COLO668 (cell line): ENCODE data around the gene FAM135A.
"Not testable (repeated sequence)": the region's sequence is repeated elsewhere in the genome, so short reads cannot be mapped to it uniquely, and the experiment has no call there.

Source experiments
- DNase-seq: peaks from one replicate; lab custom pipeline; 2025; ENCODE audit not compliant: unreplicated experiment; lab: John Stamatoyannopoulos, UW

FAM135A gene

GRCh38 chr6:70456735-70457134 lies 43.4 kb downstream of the FAM135A start:
- no peak for DNase-seq

GRCh38 chr6:70459235-70459634 lies 45.9 kb downstream of the FAM135A start:
- DNase-seq, result no peak

- DNase-seq, result not testable (repeated sequence)
These were observed 46.4 kb downstream of the FAM135A start for GRCh38 chr6:70459699-70460098.

GRCh38 chr6:70470016-70470415 lies 56.7 kb downstream of the FAM135A start:
- no peak for DNase-seq

GRCh38 chr6:70470510-70470909 lies 57.2 kb downstream of the FAM135A start:
- DNase-seq, result not testable (repeated sequence)

GRCh38 chr6:70474751-70475150 lies 61.4 kb downstream of the FAM135A start:
- DNase-seq, result no peak

GRCh38 chr6:70479236-70479635 lies 65.9 kb downstream of the FAM135A start:
- no peak for DNase-seq

- not testable (repeated sequence) for DNase-seq
These were observed 73.3 kb downstream of the FAM135A start for GRCh38 chr6:70486638-70487037.

- DNase-seq, result no peak
These were observed 76.1 kb downstream of the FAM135A start for GRCh38 chr6:70489364-70489763.

GRCh38 chr6:70494833-70495232 lies 81.5 kb downstream of the FAM135A start:
- DNase-seq, result no peak

- not testable (repeated sequence) for DNase-seq
These were observed 82.5 kb downstream of the FAM135A start for GRCh38 chr6:70495790-70496189.

GRCh38 chr6:70502484-70502883 lies 89.2 kb downstream of the FAM135A start:
- no peak for DNase-seq

- no peak for DNase-seq
These were observed 90.6 kb downstream of the FAM135A start for GRCh38 chr6:70503813-70504465.

GRCh38 chr6:70506321-70506720 lies 93.0 kb downstream of the FAM135A start:
- no peak for DNase-seq

- no peak for DNase-seq
These were observed 93.9 kb downstream of the FAM135A start for GRCh38 chr6:70507161-70507560.

GRCh38 chr6:70508953-70509352 lies 95.6 kb downstream of the FAM135A start:
- DNase-seq, result no peak

GRCh38 chr6:70510600-70510999 lies 97.3 kb downstream of the FAM135A start:
- DNase-seq, result no peak

GRCh38 chr6:70518723-70519122 lies 105.4 kb downstream of the FAM135A start:
- DNase-seq, result no peak

GRCh38 chr6:70520575-70520974 lies 107.3 kb downstream of the FAM135A start:
- DNase-seq, result no peak

GRCh38 chr6:70524721-70525286 lies 111.5 kb downstream of the FAM135A start:
- no peak for DNase-seq

GRCh38 chr6:70527071-70527737 lies 113.9 kb downstream of the FAM135A start:
- DNase-seq, result no peak

GRCh38 chr6:70530023-70530422 lies 116.7 kb downstream of the FAM135A start:
- DNase-seq, result no peak
